HG03159 (cell line): Measurements from ENCODE around the gene CCDC14.
"Not testable (repeated sequence)": the region's sequence is repeated elsewhere in the genome, so short reads cannot be mapped to it uniquely, and the experiment has no call there.

ENCODE experiments used
- ATAC-seq: cut with Tn5 transposase; IDR thresholded peaks from one replicate; pipeline ENCODE4 v1.9.1; 2021; ENCODE audit warnings: mild to moderate bottlenecking, moderate library complexity; ENCODE audit not compliant: unreplicated experiment

Gene CCDC14, protein sequence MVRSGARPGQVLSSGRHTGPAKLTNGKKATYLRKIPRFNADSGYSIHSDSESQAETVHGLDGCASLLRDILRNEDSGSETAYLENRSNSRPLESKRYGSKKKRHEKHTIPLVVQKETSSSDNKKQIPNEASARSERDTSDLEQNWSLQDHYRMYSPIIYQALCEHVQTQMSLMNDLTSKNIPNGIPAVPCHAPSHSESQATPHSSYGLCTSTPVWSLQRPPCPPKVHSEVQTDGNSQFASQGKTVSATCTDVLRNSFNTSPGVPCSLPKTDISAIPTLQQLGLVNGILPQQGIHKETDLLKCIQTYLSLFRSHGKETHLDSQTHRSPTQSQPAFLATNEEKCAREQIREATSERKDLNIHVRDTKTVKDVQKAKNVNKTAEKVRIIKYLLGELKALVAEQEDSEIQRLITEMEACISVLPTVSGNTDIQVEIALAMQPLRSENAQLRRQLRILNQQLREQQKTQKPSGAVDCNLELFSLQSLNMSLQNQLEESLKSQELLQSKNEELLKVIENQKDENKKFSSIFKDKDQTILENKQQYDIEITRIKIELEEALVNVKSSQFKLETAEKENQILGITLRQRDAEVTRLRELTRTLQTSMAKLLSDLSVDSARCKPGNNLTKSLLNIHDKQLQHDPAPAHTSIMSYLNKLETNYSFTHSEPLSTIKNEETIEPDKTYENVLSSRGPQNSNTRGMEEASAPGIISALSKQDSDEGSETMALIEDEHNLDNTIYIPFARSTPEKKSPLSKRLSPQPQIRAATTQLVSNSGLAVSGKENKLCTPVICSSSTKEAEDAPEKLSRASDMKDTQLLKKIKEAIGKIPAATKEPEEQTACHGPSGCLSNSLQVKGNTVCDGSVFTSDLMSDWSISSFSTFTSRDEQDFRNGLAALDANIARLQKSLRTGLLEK

DNA sequence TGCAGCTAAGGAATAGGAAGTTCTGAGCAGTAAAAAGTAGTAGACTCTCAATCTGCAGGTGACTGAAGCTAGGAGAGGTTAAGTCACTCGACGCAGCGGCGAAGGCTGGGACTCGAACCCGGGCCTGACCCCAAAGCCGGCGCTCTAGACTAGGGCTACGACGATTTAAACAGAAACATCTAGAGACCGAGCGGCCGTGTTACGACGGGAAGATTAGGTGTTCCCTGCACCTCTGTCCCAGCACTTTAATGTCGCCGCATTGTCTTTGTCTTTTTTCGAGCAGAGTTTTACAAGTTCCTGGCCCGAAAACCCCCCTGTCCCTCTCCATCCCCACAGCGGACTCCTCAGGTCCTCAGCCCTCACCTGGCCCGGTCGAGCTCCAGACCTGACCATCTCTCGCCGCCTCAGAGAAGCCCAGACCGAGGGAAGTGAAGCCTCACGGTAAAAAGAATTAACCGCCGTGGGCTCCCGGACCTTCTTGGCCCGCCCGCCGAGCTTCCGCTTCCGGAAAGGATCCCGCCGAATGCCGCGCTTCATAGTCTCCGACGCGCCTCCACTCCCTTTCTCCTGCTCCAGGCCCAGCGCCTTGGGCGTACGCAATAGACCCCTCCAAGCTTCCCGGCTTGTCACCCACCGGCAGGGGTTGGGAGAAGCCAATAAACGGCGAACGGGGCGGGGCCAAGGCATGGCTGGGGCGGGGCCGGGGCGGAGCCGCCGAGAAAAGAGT lies at the start of gene CCDC14:
Gene CCDC14, minus strand, starts transcription at position 449 of the 727 bp plus-strand sequence. Its CDS starts 56 bp downstream, at position 393.
- ATAC-seq, result peak; percentile 79

DNA sequence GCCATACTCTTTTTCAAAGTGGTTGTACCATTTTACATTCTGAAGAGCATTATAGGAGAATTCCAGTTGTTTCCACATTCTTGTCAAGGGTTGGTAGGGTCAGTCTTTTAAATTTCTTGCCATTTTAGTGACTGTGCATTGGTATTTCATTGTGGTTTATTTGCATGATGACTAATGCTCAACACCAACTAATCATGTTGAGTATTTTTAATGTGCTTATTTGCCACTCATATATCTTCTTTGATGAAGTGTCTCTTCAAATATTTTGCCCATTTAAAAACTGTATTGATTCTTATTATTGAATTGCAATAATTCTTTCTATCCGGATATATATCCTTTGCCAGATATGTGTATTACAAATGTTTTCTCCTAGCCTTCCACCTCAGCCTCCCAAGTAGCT lies 47.3 kb upstream of the CCDC14 start:
- ATAC-seq, result not testable (repeated sequence)

DNA sequence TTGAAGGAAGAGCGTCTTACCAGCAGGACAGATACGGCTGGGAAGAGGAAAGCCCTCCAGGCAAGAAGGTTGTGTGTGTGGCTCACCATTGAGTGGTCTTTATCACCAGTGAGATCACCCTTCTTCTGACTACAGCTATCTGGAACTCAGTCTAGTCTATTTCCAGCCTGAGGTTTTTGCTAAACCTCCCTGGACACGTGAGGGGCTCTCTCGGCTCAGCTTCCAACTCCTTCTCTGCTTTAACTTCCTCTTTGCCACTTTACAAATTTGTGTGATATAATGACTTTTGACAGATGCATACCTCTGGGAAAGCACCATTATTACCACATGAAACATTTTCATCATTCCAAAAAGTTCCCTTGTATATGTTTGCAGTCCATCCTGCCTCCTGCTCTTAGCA lies 46.2 kb upstream of the CCDC14 start:
- ATAC-seq, result no peak

DNA sequence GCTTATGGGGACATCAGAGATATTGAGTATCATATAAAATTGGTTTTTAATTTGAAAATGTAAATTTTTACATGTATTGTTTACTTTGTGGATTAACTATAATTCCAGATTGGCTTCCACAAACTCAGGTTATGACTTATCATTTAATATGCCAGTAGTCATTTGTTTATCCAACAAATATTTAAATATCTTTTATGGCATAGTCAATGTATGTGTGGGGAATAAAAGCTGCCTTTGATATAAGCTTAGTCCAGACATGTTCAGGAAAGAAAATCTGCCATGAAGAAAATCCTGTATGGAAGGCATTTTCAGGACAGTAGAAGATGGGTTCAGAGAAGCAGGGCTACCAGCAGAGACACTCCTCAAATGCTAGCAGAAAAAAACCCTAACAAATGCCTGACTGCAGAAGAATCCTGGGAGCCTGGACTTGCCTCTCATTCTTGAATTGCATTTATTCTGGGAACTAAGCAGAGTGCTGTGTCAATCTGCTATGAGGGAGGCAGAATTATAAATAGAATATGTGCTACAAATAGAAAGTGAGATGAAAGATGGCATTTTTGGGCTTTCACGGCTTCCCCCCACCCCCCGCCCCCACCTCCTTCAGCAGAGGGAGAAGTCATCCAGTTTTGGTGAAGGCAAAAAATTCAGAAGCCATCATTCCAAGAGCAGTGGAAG lies 41.5 kb upstream of the CCDC14 start:
- ATAC-seq, result not testable (repeated sequence)

DNA sequence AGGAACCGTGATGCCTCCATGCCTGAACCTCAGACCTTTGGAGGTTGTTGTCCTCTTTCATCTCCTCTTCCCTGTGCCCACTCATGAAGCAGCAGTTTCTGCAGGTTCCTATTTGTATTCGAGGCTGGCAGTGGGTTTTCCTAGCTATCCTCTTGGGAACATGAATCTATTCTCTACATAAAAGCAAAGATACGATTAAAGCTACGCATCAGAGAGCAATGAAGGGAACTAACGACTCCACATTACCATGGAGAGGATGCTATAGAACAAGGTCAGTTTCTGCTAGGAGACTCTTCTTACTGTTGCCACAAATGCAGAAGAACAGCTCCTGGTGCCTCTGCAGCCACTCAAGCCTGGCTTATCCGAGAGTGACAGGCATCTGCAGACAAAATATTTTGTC lies 40.3 kb upstream of the CCDC14 start:
- ATAC-seq, result not testable (repeated sequence)

DNA sequence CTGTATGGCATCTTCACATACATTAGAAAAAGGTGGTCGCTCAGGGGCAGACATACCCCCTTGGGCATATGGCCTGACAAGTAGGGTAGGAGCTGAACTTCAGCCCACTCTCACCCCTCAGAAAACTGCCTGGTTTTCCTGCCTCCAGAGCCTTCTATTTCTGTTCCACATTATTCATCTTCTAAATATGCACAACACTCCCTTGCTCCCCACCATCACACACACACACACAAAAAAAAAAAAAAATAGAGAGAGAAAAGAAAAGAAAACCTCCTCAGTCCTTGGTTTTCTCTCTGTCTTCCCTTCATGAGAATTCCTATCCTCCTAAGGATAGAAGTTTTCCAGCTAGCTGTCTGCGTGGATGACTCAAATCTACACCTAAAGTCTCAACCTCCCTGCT lies 36.5 kb upstream of the CCDC14 start:
- no peak for ATAC-seq

DNA sequence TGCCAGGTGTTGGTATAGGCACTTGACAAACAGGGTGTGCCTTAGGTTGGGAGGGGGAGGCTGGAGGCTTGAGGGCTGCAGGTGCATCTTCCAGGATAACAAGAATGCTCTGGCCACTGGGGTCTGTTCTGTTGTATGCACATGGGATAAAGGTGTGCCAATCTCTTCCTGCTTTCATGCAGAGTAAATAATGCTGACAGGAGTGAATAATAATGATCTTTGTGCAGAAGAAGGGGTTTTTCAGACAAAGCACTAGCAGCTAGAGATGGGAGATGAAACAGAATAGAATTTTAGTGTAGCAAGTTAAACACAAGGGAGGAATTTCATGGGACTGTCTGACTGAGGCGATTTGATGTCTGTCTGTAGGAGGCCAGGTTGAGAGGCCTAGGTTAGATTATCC lies 32.8 kb upstream of the CCDC14 start:
- no peak for ATAC-seq

DNA sequence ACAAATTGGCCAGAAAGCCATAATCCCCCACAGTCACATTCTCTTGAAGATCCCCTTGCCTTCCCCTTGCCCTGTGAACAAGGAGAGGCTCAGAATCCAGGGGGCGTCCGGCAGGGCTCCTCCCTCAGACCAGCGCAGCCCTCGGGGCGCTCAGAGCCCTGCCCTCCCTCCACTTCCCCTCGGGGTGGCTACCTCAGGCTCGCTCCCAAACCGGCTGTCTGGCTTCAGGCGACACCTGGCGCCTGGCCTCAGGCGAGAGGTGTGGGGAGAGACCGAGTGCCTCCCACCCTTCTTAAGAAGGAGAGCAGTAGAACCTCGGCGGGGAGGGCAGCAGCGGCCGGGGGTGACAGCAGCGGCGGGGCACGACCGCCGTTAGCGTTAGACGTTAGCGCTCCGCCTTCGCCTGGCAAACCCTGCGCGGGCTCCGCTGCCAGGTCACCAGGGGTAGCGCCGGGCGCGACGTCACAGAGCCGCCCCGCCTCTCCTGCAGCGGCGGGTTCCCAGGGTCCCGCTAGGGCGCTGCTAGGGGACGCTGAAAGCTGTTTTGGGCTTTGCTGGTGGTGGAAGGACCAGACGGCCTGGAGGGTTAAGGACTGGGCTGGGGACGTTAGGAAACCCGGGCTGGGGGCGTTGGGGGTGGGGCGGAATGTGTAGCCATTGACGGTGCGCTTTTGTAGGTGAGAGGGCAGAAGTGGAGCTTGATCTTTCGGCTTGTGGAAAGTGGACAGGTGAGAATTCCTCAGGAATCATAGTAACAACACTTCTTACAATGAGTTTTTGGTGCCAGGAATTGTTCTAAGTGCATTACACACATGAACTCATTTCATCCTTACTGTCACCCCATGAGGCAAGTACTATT lies 30.9 kb upstream of the CCDC14 start, which contains the start of gene ROPN1:
Gene ROPN1, minus strand, starts transcription at position 395 of the 859 bp plus-strand sequence. CDS start 11,643 bp downstream, outside the sequence.
- ATAC-seq, result peak; percentile 52

DNA sequence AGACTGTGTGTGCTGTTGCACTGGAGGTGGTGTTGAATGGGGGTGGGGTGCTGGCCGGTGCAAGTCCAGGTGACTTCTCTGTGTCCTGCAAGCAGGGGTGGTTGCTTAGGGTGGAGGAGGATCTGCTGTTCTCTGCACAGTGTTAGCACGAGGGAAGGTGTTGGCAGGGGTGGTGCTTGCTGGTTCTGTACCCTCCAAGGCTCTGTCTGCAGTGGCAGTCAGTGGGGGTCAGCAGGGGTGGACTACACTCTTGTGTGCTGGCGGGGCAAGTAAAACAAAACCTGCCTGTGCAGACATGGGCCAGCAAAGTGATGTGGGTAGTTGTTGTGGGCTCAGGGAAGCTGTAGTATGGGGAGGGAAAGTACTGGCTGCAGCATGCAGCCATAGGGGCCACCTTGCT lies 25.4 kb upstream of the CCDC14 start:
- no peak for ATAC-seq

DNA sequence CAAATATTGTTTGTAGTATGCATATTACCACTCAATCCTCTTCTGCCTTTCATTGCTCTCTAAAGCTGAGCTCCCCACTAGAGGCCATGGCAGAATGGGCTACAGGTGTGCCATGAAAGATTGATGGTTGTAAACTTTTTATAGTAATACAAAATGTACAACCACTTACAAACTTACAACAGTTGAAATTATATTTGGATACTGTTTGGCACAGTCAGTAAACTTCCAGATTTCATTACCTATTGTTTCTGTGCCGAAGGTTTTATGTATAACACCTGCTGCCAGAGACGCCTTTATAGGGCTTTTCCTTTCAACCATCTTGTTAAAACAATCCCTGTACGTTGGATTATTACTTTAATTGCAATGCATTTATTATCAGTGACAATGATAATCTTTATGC lies 23.9 kb upstream of the CCDC14 start:
- ATAC-seq, result no peak

DNA sequence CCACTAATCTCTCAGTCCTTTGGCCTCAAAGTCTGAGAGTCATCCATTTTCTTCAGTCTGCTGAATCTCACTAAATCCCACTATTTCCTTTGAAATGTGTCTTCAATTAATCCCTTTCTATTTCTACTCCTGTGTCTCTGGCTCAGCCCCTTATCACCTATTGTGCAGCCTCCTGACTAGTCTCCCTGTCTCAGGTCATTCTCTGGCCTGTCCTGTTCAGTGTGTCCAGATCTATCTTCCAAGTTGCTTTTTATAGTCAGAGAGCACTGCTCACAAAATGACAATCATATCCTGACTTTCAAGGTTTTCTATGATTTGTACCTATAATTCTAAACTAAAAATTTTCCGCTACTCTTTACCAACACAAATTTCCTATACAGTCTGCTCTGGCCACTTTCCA lies 23.3 kb upstream of the CCDC14 start:
- no peak for ATAC-seq

DNA sequence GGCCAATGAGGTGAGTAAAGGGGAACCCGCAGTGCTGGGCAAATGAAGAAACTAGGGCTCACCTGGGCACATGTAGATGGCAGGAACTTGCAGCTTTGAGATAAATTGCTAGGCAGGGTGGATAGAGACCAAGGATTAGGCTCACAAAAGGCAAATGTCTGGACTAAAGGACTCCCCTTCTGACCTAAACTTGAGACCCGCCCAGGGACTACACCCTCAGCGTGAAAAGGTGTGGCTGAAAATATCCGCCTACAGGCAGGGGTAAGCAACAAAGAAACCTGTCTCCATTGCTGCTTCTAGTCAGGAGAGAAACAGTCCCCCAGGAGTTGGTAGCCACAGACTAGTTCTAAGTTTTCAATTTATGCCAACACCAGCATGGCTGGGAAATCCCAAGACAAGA lies 20.3 kb upstream of the CCDC14 start:
- ATAC-seq, result not testable (repeated sequence)

DNA sequence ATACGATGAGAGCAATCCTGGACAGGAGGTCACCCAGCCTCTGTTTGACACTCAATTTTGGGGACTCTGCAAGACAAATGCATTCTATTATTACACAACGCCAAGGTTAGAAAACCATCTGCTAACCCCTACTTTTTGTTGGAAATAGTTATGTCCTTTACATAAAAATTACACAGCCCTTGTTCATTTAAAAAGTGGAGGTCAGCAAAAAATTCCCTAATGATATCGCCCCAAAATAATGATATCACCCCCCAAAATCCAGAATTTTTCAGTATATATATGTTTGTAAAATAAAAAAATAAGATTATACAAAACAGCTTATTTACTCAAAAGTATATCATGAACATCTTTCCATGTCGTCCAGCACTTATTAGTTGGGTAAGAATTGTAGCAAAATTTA lies 19.5 kb upstream of the CCDC14 start:
- ATAC-seq, result no peak

DNA sequence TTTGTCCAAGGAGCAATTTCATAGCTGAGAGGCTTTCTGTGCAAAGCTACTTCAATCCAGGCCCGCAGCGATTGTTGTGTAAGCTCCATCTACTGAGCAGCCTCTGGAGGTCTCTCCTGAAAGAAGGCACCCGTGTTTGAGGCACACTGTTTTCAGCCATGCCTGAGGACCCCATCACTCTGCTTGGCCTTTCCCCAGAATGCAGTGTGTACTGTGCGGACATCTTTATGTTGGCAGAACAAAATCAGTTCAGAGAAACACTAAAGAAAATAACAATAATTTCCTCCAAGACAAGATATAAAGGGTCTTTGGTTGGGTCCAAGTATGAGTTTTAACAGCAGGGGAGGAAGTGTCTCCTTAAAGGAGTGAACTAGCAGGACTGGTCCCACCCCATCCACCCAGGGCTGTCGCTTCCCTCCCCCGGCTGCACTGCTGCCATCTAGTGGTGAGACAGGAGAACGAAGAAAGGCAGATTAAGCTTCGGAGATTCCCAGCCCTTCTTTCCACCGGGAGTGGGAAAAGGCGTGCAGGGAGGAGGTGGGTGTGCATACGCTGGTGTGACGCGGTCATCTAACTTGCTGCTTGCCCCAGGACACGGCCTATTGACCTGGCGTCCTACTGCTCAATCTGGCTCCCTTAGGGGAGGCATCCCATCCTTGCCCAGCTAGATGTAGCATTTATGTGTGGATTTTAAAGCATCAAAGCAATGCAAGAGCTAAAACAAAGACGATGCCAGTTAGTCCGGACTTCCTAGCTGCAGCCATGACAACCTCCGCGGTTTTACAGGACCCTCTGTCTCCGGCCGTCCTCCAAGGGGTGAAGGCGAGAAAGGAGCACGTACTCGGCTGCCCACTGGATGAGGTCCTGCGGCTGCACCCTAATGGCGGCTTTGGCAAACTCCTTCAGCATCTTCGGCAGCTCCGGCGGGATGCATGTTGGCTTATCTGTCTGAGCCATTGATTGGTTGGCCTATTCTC lies 18.8 kb upstream of the CCDC14 start:
- ATAC-seq, result not testable (repeated sequence)

DNA sequence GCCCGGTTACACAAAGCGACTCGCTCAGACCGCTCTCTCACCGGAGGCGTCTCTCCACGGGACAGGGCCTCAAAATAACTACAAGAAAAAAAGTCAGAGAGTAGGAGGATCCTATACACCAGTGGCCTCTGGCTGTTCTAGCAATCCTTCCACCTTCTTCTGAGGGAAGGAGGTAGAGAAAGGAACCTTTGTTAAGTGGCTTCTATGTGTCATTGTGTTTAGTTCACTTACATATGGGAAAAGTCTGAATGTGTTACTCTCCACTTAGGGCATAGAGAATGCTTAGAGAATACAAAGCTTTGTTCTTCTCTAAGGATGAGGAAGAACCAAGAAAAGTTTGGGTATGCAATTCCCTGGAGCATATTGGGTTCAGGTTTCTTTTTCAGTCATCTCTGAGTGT lies 15.9 kb upstream of the CCDC14 start:
- not testable (repeated sequence) for ATAC-seq

DNA sequence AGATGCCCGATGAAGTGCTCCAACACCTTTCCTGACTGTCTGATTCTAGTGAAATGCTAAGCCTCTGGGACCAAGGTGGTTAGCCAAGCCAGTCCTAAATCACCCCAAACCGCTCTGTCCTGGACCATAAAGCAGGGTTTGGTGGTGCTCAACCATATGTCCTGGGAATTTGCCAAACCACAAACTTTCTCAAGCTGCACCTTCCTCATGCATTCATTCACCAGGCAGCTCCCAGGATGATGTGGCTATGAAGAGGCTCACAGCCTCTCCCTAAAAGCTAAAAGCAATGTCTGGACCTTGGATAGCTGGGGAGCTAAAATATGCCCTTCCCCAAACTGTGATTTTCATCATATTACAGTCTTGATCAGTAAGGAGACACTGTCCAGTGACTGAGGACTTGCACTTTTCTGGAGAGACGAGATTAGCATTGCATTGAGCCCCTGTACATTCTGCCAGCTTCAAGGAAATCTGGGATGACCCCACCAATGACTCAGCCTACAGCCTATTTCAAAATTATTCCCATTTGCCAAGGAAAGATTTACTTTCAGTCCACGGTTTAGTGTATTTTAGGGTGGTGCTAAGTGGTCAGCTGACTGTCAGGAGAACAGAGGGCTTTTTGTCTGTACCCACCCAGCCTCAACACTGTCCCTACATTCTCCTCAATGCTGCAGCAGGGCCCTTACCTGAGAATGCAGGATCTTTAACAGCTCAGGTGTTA lies 15.3 kb upstream of the CCDC14 start:
- ATAC-seq, result not testable (repeated sequence)

DNA sequence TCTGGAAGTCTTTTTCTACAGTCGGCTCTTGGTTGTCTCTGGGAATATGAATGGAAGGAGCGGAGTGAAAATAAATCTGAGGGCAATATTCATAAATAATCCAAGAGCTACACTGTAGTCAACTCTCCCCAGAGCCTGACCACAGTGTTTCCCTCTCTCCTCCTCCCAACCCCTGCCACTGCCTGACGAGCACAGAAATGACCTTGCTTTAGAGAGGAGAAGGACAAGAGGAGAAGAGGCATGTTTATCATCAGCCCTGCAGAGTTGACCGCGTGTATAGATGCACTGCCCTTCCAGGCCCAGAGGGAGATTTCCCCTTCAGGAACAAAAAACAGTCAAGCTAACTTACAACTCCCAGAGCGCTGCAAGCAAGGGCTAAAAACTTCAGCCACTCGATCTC lies 14.0 kb upstream of the CCDC14 start:
- not testable (repeated sequence) for ATAC-seq

DNA sequence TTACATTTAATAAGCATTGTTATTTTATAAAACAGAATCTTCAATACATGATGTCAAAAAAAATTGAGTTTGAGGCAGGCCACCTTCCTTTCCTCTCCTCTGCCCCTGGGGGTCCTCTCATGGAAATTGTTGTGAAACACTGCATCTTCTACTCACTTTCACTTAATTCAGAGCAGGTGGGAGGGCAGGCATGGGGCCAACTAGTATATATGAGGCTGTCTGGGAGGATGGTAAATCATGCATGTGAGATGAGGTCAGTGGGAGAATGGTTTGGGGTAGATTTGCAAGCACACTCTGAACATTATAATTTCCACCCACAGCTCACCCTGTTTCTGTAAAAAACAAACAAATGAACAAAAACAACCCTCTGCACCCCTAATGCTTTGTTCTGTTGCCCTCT lies 10.4 kb upstream of the CCDC14 start:
- ATAC-seq, result no peak
